ENCODE measurements around the gene FANCB.

Gene FANCB

GRCh38 chrX:14899607-14900006 lies 26.7 kb upstream of the FANCB start:
- TF ChIP-seq EGR1 (IDR thresholded peaks at IDR 0.05) (no peak), NFIC (IDR thresholded peaks at IDR 0.05) (no peak), TCF12 (IDR thresholded peaks at IDR 0.05; ENCODE audit: low read depth) (no peak), USF1 (IDR thresholded peaks at IDR 0.05) (no peak), ZBTB7A (IDR thresholded peaks at IDR 0.05; ENCODE audit: low read depth) (no peak), YY1 (IDR thresholded peaks at IDR 0.05; ENCODE audit: low read depth) (no peak)

- TF ChIP-seq CREB1 (IDR thresholded peaks at IDR 0.05; ENCODE audit: low read depth) = no peak
Observed at GRCh38 chrX:14897042-14897441, 24.2 kb upstream of the FANCB start.

- TF ChIP-seq CEBPB (IDR thresholded peaks at IDR 0.05) (no peak), NFIC (IDR thresholded peaks at IDR 0.05) (no peak), RAD21 (IDR thresholded peaks at IDR 0.05; ENCODE audit: low read depth) (no peak), TAF1 (IDR thresholded peaks at IDR 0.05; ENCODE audit: low read depth) (no peak), TCF12 (IDR thresholded peaks at IDR 0.05; ENCODE audit: low read depth) (no peak), TEAD4 (IDR thresholded peaks at IDR 0.05) (no peak), ZBTB7A (IDR thresholded peaks at IDR 0.05; ENCODE audit: low read depth) (no peak), USF1 (IDR thresholded peaks at IDR 0.05) (no peak), EGR1 (IDR thresholded peaks at IDR 0.05) (no peak), CREB1 (IDR thresholded peaks at IDR 0.05; ENCODE audit: low read depth) (no peak), EP300 (IDR thresholded peaks at IDR 0.05; ENCODE audit: borderline replicate concordance) (no peak), YY1 (IDR thresholded peaks at IDR 0.05; ENCODE audit: low read depth) (no peak), MAX (IDR thresholded peaks at IDR 0.05) (no peak)
Observed at GRCh38 chrX:14896273-14896672, 23.4 kb upstream of the FANCB start.

- TF ChIP-seq TEAD4 (IDR thresholded peaks at IDR 0.05) = no peak
- TF ChIP-seq EP300 (IDR thresholded peaks at IDR 0.05; ENCODE audit: borderline replicate concordance) = no peak
- no peak for TF ChIP-seq RAD21 (IDR thresholded peaks at IDR 0.05; ENCODE audit: low read depth)
- no peak for TF ChIP-seq YY1 (IDR thresholded peaks at IDR 0.05; ENCODE audit: low read depth)
- TF ChIP-seq CREB1 (IDR thresholded peaks at IDR 0.05; ENCODE audit: low read depth) = no peak
- no peak for TF ChIP-seq REST (IDR thresholded peaks at IDR 0.05; ENCODE audit: low read depth)
- no peak for TF ChIP-seq USF1 (IDR thresholded peaks at IDR 0.05)
- TF ChIP-seq TAF1 (IDR thresholded peaks at IDR 0.05; ENCODE audit: low read depth) = no peak
- TF ChIP-seq ZBTB7A (IDR thresholded peaks at IDR 0.05; ENCODE audit: low read depth) = no peak
- no peak for TF ChIP-seq NFIC (IDR thresholded peaks at IDR 0.05)
- no peak for TF ChIP-seq FOXM1 (IDR thresholded peaks at IDR 0.05; ENCODE audit: borderline replicate concordance, low read depth)
- no peak for TF ChIP-seq TCF12 (IDR thresholded peaks at IDR 0.05; ENCODE audit: low read depth)
Observed at GRCh38 chrX:14886252-14886651, 13.4 kb upstream of the FANCB start.

GRCh38 chrX:14884714-14885113 lies 11.8 kb upstream of the FANCB start:
- TF ChIP-seq CREB1 (IDR thresholded peaks at IDR 0.05; ENCODE audit: low read depth) (no peak), TAF1 (IDR thresholded peaks at IDR 0.05; ENCODE audit: low read depth) (no peak), YY1 (IDR thresholded peaks at IDR 0.05; ENCODE audit: low read depth) (no peak), REST (IDR thresholded peaks at IDR 0.05; ENCODE audit: low read depth) (no peak), USF1 (IDR thresholded peaks at IDR 0.05) (no peak), NFIC (IDR thresholded peaks at IDR 0.05) (no peak), FOXM1 (IDR thresholded peaks at IDR 0.05; ENCODE audit: borderline replicate concordance, low read depth) (no peak), ZBTB7A (IDR thresholded peaks at IDR 0.05; ENCODE audit: low read depth) (no peak), TEAD4 (IDR thresholded peaks at IDR 0.05) (no peak), RAD21 (IDR thresholded peaks at IDR 0.05; ENCODE audit: low read depth) (no peak), EGR1 (IDR thresholded peaks at IDR 0.05) (no peak), TCF12 (IDR thresholded peaks at IDR 0.05; ENCODE audit: low read depth) (no peak), MAX (IDR thresholded peaks at IDR 0.05) (no peak), CEBPB (IDR thresholded peaks at IDR 0.05) (no peak), EP300 (IDR thresholded peaks at IDR 0.05; ENCODE audit: borderline replicate concordance) (no peak)
